ENCODE results near the gene SYNCRIP.

DNA sequence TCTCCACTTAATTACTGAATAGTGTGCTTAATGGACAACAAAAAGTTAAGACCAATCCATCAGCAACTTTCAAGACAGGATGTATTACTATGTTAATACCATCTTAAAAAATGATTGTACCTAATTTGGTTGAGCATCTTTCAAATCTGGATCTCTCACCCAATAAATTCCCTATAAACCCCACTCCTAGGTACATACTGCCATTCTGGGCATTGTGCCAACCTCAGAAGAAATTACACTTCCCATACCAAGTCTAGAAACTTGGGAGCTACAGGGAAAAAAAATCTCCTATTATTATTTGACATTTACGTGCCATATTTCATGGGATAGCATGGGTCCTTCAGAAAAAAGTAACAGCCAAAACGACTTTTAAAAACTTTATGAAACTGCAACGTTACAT lies 5.1 kb downstream of the SYNCRIP start:
- TF ChIP-seq, protein P1, sequence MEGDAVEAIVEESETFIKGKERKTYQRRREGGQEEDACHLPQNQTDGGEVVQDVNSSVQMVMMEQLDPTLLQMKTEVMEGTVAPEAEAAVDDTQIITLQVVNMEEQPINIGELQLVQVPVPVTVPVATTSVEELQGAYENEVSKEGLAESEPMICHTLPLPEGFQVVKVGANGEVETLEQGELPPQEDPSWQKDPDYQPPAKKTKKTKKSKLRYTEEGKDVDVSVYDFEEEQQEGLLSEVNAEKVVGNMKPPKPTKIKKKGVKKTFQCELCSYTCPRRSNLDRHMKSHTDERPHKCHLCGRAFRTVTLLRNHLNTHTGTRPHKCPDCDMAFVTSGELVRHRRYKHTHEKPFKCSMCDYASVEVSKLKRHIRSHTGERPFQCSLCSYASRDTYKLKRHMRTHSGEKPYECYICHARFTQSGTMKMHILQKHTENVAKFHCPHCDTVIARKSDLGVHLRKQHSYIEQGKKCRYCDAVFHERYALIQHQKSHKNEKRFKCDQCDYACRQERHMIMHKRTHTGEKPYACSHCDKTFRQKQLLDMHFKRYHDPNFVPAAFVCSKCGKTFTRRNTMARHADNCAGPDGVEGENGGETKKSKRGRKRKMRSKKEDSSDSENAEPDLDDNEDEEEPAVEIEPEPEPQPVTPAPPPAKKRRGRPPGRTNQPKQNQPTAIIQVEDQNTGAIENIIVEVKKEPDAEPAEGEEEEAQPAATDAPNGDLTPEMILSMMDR (IDR thresholded peaks at IDR 0.05; ENCODE audit: insufficient read depth, low read length) = no peak
- TF ChIP-seq GABPA (IDR thresholded peaks at IDR 0.05; ENCODE audit: low read depth) = no peak
- no peak for TF ChIP-seq POLR2AphosphoS5 (IDR thresholded peaks at IDR 0.05; ENCODE audit: low read depth)
- TF ChIP-seq, protein P2, sequence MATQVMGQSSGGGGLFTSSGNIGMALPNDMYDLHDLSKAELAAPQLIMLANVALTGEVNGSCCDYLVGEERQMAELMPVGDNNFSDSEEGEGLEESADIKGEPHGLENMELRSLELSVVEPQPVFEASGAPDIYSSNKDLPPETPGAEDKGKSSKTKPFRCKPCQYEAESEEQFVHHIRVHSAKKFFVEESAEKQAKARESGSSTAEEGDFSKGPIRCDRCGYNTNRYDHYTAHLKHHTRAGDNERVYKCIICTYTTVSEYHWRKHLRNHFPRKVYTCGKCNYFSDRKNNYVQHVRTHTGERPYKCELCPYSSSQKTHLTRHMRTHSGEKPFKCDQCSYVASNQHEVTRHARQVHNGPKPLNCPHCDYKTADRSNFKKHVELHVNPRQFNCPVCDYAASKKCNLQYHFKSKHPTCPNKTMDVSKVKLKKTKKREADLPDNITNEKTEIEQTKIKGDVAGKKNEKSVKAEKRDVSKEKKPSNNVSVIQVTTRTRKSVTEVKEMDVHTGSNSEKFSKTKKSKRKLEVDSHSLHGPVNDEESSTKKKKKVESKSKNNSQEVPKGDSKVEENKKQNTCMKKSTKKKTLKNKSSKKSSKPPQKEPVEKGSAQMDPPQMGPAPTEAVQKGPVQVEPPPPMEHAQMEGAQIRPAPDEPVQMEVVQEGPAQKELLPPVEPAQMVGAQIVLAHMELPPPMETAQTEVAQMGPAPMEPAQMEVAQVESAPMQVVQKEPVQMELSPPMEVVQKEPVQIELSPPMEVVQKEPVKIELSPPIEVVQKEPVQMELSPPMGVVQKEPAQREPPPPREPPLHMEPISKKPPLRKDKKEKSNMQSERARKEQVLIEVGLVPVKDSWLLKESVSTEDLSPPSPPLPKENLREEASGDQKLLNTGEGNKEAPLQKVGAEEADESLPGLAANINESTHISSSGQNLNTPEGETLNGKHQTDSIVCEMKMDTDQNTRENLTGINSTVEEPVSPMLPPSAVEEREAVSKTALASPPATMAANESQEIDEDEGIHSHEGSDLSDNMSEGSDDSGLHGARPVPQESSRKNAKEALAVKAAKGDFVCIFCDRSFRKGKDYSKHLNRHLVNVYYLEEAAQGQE (IDR thresholded peaks at IDR 0.05; ENCODE audit: insufficient replicate concordance, low read depth) = no peak
- no peak for TF ChIP-seq SPI1 (IDR thresholded peaks at IDR 0.05; ENCODE audit: borderline replicate concordance, low read depth)
